ENCODE data around the gene TBC1D5. TPM values are rescaled to one million over a fixed set of nuclear protein-coding genes. Genes with fewer than 3 reads are reported as not detected.

The TBC1D5 gene
- total and polyA plus RNA-seq, 7 donors = 7.2 to 82.3 (median 43.7) TPM

DNA sequence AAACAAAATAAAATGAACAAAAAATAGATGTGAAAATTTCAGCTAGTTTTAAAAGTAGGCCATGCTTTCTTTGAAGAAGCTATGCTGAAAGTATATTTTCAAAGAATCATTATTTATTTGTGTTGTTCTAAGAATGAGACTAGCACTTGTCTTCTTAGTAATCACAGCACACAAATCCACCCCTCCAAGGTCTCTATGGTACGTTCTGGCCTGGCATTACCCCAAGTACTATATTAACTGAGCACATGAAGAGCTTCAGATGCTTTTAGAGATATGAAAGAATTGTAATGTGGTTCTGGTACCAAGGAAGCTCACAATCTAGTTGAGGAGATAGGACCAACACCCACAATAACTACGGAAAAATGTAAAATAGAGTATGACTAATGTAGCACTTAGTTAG, 441.2 kb downstream of the TBC1D5 start:
- DNase-seq = no peak
- Histone ChIP-seq H3K36me3 (no peaks in the 10 kb centered on the region), H3K27ac (no peak overlapping the region), H3K4me3 (no peak overlapping the region), H3K27me3 (no peaks in the 10 kb centered on the region), H3K4me1 (peaks cover 0 to 8% (median 0%) of the 10 kb centered on the region in 4 donors), H3K9me3 (no peaks in the 10 kb centered on the region)
- WGBS, 2 donors = 70 to 79% methylated on average over 2 of the region's 2 CpGs
- intact Hi-C loops (cut with DNase I) = no loop called here
- no peak for TF ChIP-seq POLR2AphosphoS5 (IDR thresholded peaks at IDR 0.05)
- no peak for TF ChIP-seq POLR2A (IDR thresholded peaks at IDR 0.05)

DNA sequence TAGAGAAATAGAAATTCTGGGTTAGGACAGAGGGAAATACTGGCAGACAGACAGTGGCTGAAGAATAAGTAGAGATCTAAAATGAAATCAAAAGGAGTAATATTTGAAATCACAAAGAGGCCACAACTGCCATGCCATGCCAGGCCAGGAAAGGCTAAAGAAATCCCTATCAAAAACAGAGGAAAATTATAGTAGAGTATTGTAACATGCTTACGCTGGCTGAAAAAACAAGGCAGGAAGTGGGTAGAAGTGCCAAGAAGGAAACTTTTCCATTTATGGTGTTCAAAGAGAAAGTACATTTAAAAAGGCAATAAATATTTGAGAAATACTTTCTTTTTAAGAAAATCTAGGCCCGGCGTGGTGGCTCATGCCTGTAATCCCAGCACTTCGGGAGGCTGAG, 442.0 kb downstream of the TBC1D5 start:
- Histone ChIP-seq H3K27ac (no peak overlapping the region), H3K4me1 (peaks cover 0 to 8% (median 0%) of the 10 kb centered on the region in 4 donors), H3K36me3 (no peaks in the 10 kb centered on the region), H3K4me3 (no peak overlapping the region), H3K27me3 (no peaks in the 10 kb centered on the region), H3K9me3 (no peaks in the 10 kb centered on the region)
- no peak for TF ChIP-seq EP300 (IDR thresholded peaks at IDR 0.05)
- TF ChIP-seq, protein P1, sequence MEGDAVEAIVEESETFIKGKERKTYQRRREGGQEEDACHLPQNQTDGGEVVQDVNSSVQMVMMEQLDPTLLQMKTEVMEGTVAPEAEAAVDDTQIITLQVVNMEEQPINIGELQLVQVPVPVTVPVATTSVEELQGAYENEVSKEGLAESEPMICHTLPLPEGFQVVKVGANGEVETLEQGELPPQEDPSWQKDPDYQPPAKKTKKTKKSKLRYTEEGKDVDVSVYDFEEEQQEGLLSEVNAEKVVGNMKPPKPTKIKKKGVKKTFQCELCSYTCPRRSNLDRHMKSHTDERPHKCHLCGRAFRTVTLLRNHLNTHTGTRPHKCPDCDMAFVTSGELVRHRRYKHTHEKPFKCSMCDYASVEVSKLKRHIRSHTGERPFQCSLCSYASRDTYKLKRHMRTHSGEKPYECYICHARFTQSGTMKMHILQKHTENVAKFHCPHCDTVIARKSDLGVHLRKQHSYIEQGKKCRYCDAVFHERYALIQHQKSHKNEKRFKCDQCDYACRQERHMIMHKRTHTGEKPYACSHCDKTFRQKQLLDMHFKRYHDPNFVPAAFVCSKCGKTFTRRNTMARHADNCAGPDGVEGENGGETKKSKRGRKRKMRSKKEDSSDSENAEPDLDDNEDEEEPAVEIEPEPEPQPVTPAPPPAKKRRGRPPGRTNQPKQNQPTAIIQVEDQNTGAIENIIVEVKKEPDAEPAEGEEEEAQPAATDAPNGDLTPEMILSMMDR (IDR thresholded peaks at IDR 0.05) = no peak
- TF ChIP-seq POLR2AphosphoS5 (IDR thresholded peaks at IDR 0.05) = no peak
- no peak for TF ChIP-seq POLR2A (IDR thresholded peaks at IDR 0.05)
- no peak for DNase-seq
- 79 to 86% methylated on average over 4 of the region's 4 CpGs for WGBS, 2 donors
- intact Hi-C loops (cut with DNase I) = no loop called here

DNA sequence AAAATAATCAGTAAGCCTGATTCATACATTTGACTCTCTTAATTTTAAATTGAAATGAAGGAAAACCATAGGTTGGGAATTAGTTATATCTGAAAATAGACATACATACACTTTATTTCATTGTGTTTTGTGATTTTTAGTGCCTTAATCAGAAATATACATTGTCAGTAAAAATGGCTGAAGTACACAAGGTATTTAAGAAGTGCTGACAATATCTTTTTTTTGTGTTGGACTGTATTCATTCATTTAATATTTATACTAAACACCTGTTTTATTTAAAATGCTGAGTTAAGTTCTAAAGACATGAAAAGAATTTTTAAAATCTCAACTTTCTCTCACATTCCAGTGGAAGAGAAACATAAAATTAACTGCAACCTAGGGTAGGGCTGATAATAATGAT, 444.4 kb downstream of the TBC1D5 start:
- Histone ChIP-seq H3K27ac (no peak overlapping the region), H3K4me3 (no peak overlapping the region), H3K4me1 (peaks cover 0 to 8% (median 0%) of the 10 kb centered on the region in 4 donors), H3K9me3 (no peaks in the 10 kb centered on the region), H3K36me3 (no peaks in the 10 kb centered on the region), H3K27me3 (no peaks in the 10 kb centered on the region)
- intact Hi-C loops (cut with DNase I) = no loop called here
- no peak for TF ChIP-seq POLR2A (IDR thresholded peaks at IDR 0.05)
- no peak for TF ChIP-seq EP300 (IDR thresholded peaks at IDR 0.05)
- TF ChIP-seq POLR2AphosphoS5 (IDR thresholded peaks at IDR 0.05) = no peak
- TF ChIP-seq, protein P1 (IDR thresholded peaks at IDR 0.05) = no peak
- no peak for DNase-seq

DNA sequence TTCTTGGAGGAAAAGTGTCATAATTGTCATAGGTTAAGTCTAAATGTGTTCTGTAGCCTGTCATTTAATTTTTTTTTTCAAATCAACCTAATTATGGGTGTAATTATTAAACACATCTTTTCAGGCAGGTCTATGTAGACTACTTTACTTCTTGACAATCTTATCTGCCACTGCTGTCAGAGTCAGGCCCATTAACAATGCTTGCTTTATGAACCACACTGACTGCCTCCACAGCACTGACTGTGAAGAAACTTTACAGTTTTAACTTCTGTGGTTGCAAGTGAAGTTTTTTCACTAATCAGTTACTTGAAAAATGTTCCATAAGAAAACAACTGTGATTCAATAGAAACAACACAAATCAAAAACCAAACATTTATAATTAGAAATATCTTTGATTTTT, 449.9 kb downstream of the TBC1D5 start:
- Histone ChIP-seq H3K4me3 (no peak overlapping the region), H3K27ac (no peak overlapping the region), H3K27me3 (no peaks in the 10 kb centered on the region), H3K9me3 (no peaks in the 10 kb centered on the region), H3K36me3 (peaks cover 0 to 13% (median 0%) of the 10 kb centered on the region in 4 donors), H3K4me1 (no peaks in the 10 kb centered on the region)
- intact Hi-C loops (cut with DNase I) = no loop called here
- TF ChIP-seq POLR2A (IDR thresholded peaks at IDR 0.05) = no peak
- TF ChIP-seq POLR2AphosphoS5 (IDR thresholded peaks at IDR 0.05) = no peak
- TF ChIP-seq, protein P1 (IDR thresholded peaks at IDR 0.05) = no peak
- no peak for TF ChIP-seq EP300 (IDR thresholded peaks at IDR 0.05)
- no peak for DNase-seq

DNA sequence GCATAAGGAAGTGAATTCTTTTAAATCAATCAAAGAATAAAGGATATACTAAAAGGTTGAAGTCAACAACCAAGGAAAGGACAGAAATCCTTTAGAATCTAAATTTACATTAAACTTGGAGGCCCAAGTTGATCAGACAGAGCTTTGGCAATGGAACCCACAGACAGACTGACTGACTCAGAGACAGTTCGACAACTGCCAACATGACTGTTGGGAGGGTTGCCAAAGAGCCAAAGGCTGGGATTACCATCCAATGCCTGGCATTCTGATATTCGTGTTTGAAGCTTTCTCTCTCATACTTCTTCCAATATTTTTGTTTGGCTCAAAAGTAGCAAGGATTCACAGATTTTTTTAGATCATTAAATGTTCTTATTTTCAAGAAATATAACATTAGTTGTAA, 451.5 kb downstream of the TBC1D5 start:
- intact Hi-C loops (cut with DNase I) = no loop called here
- Histone ChIP-seq H3K27me3 (no peaks in the 10 kb centered on the region), H3K4me1 (no peaks in the 10 kb centered on the region), H3K9me3 (no peaks in the 10 kb centered on the region), H3K4me3 (no peak overlapping the region), H3K27ac (no peak overlapping the region), H3K36me3 (peaks cover 0 to 13% (median 0%) of the 10 kb centered on the region in 4 donors)
- TF ChIP-seq POLR2A (IDR thresholded peaks at IDR 0.05) (no peak), EP300 (IDR thresholded peaks at IDR 0.05) (no peak), POLR2AphosphoS5 (IDR thresholded peaks at IDR 0.05) (no peak)
- TF ChIP-seq, protein P1 (IDR thresholded peaks at IDR 0.05) = no peak
- DNase-seq = no peak
- 96% methylated on average over 2 of the region's 2 CpGs for WGBS, 2 donors

Data from sigmoid colon (tissue), 7 donors.